ENCODE results near the gene PRKN.

The PRKN gene

DNA sequence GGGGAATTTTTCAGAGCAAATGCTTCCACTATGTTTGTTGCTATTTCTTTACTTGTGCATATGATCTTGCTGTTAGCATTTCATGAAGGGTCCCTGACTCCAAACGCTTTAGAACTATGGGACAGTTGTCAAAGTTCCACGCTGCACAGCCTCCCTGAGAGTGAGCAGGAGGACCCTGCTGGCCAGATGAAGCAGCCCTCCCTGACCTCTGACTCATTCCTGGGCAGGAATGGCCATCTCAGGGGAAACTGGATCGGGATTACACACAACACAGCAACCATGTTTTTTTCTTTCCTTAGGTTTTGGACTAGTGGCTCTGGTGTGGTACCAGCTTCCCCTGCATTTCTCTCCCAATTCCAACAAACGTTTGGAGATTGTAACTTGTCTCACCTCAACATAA lies 742.9 kb downstream of the PRKN start:
- DNase-seq (ENCODE audit: low read depth in 3 of 3, low spot score in 1 of 3) = no peak

DNA sequence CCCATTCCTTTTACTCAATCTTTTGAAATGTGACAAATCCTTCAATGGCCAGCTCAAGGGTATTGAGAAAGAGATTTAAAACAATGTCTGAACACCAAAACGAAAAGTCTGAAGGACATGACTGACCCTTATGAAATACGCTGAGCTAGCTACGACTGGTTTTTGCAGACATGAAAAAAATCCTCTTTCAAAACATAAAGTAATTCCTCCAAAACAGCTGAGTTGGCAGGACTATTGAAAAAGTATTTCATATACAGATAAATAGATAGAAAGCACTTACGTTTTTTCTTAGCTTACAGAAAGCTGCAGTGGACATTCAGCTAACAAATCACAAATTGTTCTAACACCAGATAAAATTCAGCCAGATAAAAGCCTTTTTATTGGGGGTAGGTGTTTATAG lies 751.0 kb downstream of the PRKN start:
- no peak for DNase-seq (ENCODE audit: low read depth in 3 of 3, low spot score in 1 of 3)

DNA sequence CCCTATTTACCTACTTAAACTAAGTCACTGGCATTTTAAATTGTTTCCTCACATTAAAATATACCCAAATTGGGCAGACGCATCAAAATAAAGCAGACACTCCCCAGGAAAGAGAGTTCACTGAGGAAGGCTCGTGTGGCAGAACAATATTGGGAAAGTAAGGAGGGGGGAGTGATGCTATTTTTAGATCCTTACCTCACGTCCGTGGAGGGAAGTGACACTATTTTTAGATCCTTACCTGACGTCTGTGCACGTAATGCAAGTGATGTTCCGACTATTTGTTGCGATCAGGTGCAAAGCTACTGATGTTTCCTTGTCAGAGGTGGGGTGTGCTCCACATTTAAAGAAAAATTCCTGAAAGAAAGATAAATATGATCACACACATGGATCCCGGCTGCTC lies 754.5 kb downstream of the PRKN start:
- no peak for DNase-seq (ENCODE audit: low read depth in 3 of 3, low spot score in 1 of 3)

DNA sequence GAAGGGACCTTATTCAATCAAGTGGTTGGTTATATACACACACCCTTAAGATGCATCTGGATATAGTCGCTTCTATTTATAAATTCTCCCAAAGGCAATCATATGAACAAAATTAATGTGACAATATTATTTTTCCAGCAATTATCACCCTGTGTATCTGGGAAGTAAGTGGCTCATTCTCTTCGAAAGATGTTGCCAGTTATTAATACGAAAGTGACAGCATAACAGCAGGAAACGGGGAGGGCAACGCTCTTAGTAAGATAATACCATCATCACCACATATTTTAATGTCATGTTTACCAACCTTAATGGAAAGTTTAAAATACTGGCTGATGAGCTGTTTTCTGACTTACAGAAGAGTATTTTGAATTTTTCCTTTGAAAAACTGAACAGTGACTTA lies 756.5 kb downstream of the PRKN start:
- DNase-seq (ENCODE audit: low read depth in 3 of 3, low spot score in 1 of 3) = no peak

GRCh38 chr6:161963634-161964234 lies 763.8 kb downstream of the PRKN start:
- DNase-seq (ENCODE audit: low read depth in 3 of 3, low spot score in 1 of 3) = no peak

GRCh38 chr6:161963181-161963580 lies 764.4 kb downstream of the PRKN start:
- DNase-seq (ENCODE audit: low read depth in 3 of 3, low spot score in 1 of 3) = no peak

DNA sequence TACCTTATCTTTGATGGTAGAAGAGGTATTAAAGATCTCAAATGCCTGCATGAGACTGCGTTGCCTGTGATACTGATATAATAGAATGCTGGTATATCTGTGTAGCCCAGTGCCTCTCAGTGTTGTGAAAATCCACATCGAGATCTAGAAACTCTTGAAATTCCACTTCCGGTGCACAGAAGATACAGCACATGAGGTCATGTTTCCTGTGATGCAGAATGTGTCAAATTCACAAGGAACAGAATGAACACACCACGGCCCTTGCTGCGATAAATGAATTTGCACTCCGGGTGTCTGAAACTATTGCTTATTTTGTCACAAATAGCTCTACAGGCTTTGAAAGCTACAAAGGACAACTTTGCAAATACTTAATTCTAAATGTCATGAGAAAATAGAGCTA lies 765.8 kb downstream of the PRKN start:
- DNase-seq (ENCODE audit: low read depth in 3 of 3, low spot score in 1 of 3) = no peak

DNA sequence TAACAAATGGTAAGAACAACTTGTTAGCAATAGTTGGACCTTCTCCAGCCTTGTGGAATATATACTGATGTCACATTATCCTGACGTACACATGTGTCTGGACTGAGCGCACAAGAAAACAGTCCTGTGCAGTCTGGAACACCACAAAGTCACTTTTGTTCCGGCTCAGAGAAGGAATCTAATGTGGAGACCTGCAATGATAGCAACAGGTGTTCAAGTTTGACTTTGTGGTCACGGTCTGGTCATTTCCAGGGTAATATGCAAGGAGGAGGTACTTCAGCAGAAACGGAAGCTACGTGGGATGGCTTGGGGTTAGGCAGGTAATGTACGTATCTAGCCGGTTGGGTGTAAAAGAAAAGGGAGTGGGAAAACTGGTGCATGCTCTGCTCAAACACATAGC lies 766.5 kb downstream of the PRKN start:
- DNase-seq (ENCODE audit: low read depth in 3 of 3, low spot score in 1 of 3) = no peak

DNA sequence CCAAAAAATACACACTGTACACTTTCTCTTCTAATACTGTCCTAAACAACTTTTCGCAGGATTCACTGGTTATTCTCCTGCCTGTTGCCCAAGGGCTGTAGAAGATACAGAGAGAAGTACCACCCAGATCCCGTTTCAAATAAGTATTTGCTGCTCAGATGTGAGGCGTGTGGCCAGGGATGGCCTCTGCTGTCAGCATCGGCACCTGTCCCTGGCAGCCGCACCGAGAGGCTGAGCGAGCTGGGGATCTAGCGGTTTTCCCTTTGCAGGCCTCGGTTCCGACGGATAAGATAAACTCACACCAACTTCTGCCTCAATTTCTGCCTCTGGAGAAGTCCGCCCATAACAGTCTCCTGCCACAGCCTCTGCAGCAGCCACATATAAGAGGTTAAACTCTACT lies 768.5 kb downstream of the PRKN start:
- DNase-seq (ENCODE audit: low read depth in 3 of 3, low spot score in 1 of 3) = no peak

- no peak for DNase-seq (ENCODE audit: low read depth in 3 of 3, low spot score in 1 of 3)
Observed at GRCh38 chr6:161956082-161956481, 771.5 kb downstream of the PRKN start.

DNA sequence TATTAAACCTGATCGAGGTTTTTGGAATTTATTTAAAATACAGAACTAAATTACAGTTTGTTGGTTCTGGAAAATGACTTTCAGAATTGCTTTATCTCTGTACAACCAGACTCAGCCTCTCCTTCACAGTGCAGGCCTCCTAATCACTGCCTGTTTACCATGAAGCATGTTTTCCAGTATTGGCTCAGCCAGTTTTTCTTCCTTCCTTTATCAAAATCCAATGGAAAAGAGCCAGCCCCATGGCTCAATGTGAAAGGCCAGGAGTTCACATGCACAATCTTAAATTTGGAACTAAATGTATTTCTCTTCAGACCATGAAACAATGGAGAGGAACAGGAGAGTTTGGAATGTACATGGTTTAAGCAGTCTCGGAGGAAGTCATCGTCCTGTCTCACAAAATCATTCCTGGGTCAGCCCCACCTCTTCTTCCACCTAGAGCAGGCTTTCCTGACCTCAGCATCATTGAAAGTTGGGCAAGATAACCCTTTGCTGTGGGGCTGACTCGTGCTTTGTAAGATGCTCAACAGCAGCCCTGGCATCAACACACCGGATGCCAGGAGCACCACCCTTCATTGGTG lies 772.8 kb downstream of the PRKN start:
- no peak for DNase-seq (ENCODE audit: low read depth in 3 of 3, low spot score in 1 of 3)

GRCh38 chr6:161954077-161954476 lies 773.5 kb downstream of the PRKN start:
- DNase-seq (ENCODE audit: low read depth in 3 of 3, low spot score in 1 of 3) = no peak

DNA sequence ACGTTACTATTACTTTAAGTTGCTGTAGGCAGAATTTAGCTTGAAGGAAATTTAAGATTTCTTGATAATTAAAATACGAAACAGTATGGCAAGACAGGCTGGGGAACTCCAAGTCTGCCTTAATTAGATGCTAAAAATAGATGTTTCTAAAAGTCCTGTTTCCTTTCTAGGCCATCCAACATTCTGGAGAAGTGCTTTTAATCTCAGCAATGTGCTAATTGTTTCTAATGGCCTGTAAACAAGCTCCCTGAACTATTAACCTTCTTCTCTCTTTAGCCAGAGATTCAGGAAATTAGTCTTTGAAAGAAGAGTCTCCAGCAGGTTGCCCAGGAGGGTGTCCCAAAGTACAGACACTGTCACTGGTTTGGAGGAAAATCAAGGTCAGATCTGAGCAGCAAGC lies 776.4 kb downstream of the PRKN start:
- no peak for DNase-seq (ENCODE audit: low read depth in 3 of 3, low spot score in 1 of 3)

GRCh38 chr6:161949531-161949930 lies 778.0 kb downstream of the PRKN start:
- DNase-seq (ENCODE audit: low read depth in 3 of 3, low spot score in 1 of 3) = no peak

GRCh38 chr6:161948462-161948861 lies 779.1 kb downstream of the PRKN start:
- DNase-seq (ENCODE audit: low read depth in 3 of 3, low spot score in 1 of 3) = no peak

- DNase-seq (ENCODE audit: low read depth in 3 of 3, low spot score in 1 of 3) = no peak
Observed at GRCh38 chr6:161947371-161947770, 780.2 kb downstream of the PRKN start.

DNA sequence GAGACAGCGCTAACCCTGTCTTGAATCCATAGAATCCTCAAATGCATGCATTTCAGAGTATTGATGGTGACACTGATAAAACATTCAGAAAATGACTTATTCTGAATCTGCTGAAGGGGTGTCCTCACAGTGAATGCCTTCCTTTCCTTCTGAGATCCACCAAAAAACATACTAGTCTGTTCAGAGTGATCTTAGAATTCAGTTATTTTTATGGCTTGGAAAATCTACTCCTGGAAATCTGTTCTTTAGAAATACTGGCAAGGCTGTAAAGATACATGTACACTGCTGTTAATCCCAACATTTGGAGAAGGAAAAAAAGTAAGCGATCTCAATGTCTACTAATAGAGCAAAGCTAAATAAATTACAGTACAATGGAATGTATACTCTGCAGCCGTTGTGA lies 781.1 kb downstream of the PRKN start:
- no peak for DNase-seq (ENCODE audit: low read depth in 3 of 3, low spot score in 1 of 3)

DNA sequence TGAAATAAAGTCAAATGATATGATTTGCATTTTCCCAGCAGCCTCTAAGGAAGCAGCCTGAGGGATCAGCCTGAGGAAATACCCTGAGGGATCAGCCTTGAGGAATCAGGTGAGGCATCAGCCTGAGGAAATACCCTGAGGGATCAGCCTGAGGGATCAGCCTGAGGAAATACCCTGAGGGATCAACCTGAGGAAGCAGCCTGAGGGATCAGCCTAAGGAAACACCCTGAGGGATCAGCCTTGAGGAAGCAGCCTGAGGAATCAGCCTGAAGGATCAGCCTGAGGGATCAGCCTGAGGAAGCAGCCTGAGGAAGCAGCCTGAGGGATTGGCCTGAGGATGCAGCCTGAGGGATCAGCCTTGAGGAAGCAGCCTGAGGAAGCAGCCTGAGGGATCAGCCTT lies 784.0 kb downstream of the PRKN start:
- DNase-seq (ENCODE audit: low read depth in 3 of 3, low spot score in 1 of 3) = no peak

DNA sequence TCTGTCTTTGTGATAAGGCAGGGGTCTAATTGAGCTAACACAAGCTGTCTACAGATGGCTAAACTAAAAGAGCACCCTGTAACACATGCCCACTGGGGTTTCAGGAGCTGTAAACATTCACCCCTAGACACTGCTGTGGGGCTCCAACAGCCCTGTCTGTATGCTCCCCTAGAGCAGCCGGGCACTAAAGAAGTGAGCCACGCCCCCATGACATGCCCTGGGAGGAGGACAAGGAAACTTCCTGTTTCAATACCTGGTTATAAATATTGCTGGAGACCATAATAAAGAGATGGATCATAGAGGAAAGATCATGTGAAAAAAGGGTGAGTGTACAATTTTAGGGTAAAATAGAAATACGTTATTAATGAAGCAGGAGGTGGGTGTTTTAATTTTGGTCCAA lies 786.0 kb downstream of the PRKN start:
- DNase-seq (ENCODE audit: low read depth in 3 of 3, low spot score in 1 of 3) = no peak

- no peak for DNase-seq (ENCODE audit: low read depth in 3 of 3, low spot score in 1 of 3)
Observed at GRCh38 chr6:161940519-161940918, 787.0 kb downstream of the PRKN start.

GRCh38 chr6:161926324-161926723 lies 801.2 kb downstream of the PRKN start:
- DNase-seq (ENCODE audit: low read depth in 3 of 3, low spot score in 1 of 3) = no peak

- DNase-seq (ENCODE audit: low read depth in 3 of 3, low spot score in 1 of 3) = no peak
Observed at GRCh38 chr6:161924516-161925116, 803.0 kb downstream of the PRKN start.

- DNase-seq (ENCODE audit: low read depth in 3 of 3, low spot score in 1 of 3) = no peak
Observed at GRCh38 chr6:161922631-161923119, 804.9 kb downstream of the PRKN start.

All from stimulated activated CD4-positive, alpha-beta T cell treated with anti-CD3 and anti-CD28 coated beads, TNF-alpha, amount 100 ng/mL, for 1 hour (primary cell).